Common myeloid progenitor, CD34-positive (primary cell): ENCODE data around the gene ABHD12.

Experiments
- CTCF ChIA-PET: fragments of 350-600 bp; sonication (Branson Sonifier 250); formaldehyde crosslinking; loops from one replicate; lab custom pipeline; 2021; ENCODE audit warnings: antibody characterized with exemption; lab: Charles Lee
- POLR2A ChIA-PET: fragments of 350-600 bp; sonication (Branson Sonifier 250); formaldehyde crosslinking; loops from one replicate; lab custom pipeline; 2021; ENCODE audit warnings: antibody characterized with exemption; lab: Charles Lee
- DNase-seq, 3 donors: peaks; one replicate each; pipeline versions ENCODE4 v3.0.0 to v3.0.0-alpha.2; 2013
- H3K27ac ChIP-seq, 2 experiments: 1 replicate in 1 of 2; 2 replicates in 1 of 2; pipeline ENCODE4 v1.7.0; 2013; ENCODE audit warnings: inconsistent platforms in 2 of 2, low read length in 2 of 2, mild to moderate bottlenecking in 2 of 2, low read depth in 1 of 2, moderate library complexity in 1 of 2; ENCODE audit not compliant: severe bottlenecking in 2 of 2, insufficient read depth in 1 of 2, poor library complexity in 1 of 2
- H3K27me3 ChIP-seq, 5 experiments: replicated peaks in 2 of 5; 1 replicate in 3 of 5; 2 replicates in 2 of 5; pipeline versions ENCODE4 v1.6.1 to v1.7.0; 2013; ENCODE audit warnings: low read length in 4 of 5, mild to moderate bottlenecking in 2 of 5, moderate library complexity in 2 of 5, inconsistent platforms in 1 of 5; ENCODE audit not compliant: insufficient read depth in 5 of 5, control insufficient read depth in 4 of 5
- H3K36me3 ChIP-seq, 4 experiments: 1 replicate in 2 of 4; 2 replicates in 2 of 4; pipeline versions ENCODE4 v1.6.1 to v1.7.0; 2013; ENCODE audit warnings: low read length in 3 of 4, control low read depth in 1 of 4, mild to moderate bottlenecking in 1 of 4; ENCODE audit not compliant: control insufficient read depth in 4 of 4, insufficient read depth in 4 of 4
- H3K4me1 ChIP-seq, 4 experiments: 1 replicate in 3 of 4; 2 replicates in 1 of 4; pipeline versions ENCODE4 v1.6.1 to v1.7.1; 2013; ENCODE audit warnings: low read length in 3 of 4, mild to moderate bottlenecking in 3 of 4, control low read depth in 1 of 4, inconsistent platforms in 1 of 4, moderate library complexity in 1 of 4; ENCODE audit not compliant: control insufficient read depth in 4 of 4, insufficient read depth in 4 of 4; ENCODE audit errors: control extremely low read depth in 1 of 4
- H3K4me3 ChIP-seq, 7 experiments: 1 replicate in 4 of 7; 2 replicates in 3 of 7; pipeline versions ENCODE4 v1.5.1 to v1.7.0; 2013; ENCODE audit warnings: mild to moderate bottlenecking in 7 of 7, low read length in 6 of 7, moderate library complexity in 6 of 7, inconsistent platforms in 2 of 7, low read depth in 2 of 7, control low read depth in 1 of 7; ENCODE audit not compliant: insufficient read depth in 4 of 7, control insufficient read depth in 1 of 7; ENCODE audit errors: extremely low read depth in 1 of 7
- H3K9me3 ChIP-seq, 5 experiments: 1 replicate in 4 of 5; 2 replicates in 1 of 5; pipeline versions ENCODE4 v1.6.1 to v1.7.1; 2013; ENCODE audit warnings: low read length in 4 of 5, mild to moderate bottlenecking in 2 of 5, inconsistent platforms in 1 of 5, low read depth in 1 of 5, moderate library complexity in 1 of 5; ENCODE audit not compliant: control insufficient read depth in 4 of 5, insufficient read depth in 2 of 5; ENCODE audit errors: control extremely low read depth in 1 of 5
- WGBS: methylation state at CpG from one replicate; pipeline ENCODE4 v1.1.5; 2013; ENCODE audit not compliant: insufficient coverage; 5-methylcytosine and 5-hydroxymethylcytosine counted together

ABHD12 gene

GRCh38 chr20:25284131-25284601 lies 106.5 kb downstream of the ABHD12 start:
- no peak for DNase-seq
- Histone ChIP-seq H3K4me3 (no peak overlapping the region), H3K27ac (no peak overlapping the region), H3K36me3 (peaks cover 6 to 93% (median 71%) of the 10 kb centered on the region in 4 experiments), H3K9me3 (no peaks in the 10 kb centered on the region), H3K4me1 (no peaks in the 10 kb centered on the region), H3K27me3 (no peaks in the 10 kb centered on the region)
- ChIA-PET POLR2A (no interaction called here), CTCF (interaction anchor here (0.6 kb wide), 1 partner anchor 115 kb away, joined by 3 read pairs; no protein-coding TSS in a partner anchor)
- 99% methylated on average over 16 of the region's 17 CpGs for WGBS

- Histone ChIP-seq H3K27ac (no peak overlapping the region), H3K36me3 (peaks cover 9 to 93% (median 71%) of the 10 kb centered on the region in 4 experiments), H3K27me3 (no peaks in the 10 kb centered on the region), H3K4me1 (no peaks in the 10 kb centered on the region), H3K4me3 (no peak overlapping the region), H3K9me3 (no peaks in the 10 kb centered on the region)
- CTCF ChIA-PET: no interaction called here
- 98% methylated on average over 18 of the region's 24 CpGs for WGBS
- DNase-seq: no peak
- POLR2A ChIA-PET: no interaction called here
These were observed 107.2 kb downstream of the ABHD12 start for GRCh38 chr20:25283221-25283951.

GRCh38 chr20:25282796-25283195 lies 107.8 kb downstream of the ABHD12 start:
- 93% methylated on average over 11 of the region's 11 CpGs for WGBS
- POLR2A ChIA-PET: no interaction called here

DNA sequence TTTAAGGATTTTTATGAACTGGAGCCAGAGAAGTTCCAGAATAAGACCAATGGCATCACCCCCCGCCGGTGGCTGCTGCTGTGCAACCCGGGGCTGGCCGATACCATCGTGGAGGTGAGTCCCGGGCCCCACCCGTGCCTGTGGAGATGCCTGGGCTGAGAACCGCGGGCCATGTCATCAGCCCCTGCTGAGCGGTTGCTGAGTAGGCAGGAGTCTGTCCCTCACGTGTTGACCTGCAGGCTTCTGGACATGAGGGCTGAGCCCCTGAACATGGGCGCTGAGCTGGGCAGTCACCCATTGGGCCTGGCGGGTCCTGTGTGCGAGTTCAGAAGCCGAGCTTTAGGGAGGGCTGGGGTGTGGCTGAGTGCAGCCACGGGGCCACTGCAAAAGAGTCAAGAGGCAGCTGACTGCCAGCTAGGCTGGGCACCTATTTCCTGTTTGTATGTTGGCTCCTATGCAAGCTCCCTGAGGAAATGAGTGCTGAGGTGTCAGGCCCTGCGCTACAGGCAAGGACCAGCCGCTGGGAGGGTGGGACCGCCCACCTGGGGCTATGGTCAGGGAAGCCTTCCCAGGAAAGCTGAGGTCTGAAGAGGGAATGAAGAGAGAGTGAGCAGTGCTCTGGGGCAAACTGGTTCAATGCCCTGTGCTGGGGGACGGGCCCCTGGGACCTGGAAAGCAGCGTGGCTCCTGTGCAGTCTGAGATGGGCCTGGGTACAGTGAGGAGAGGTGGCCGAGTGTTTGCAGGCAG lies 108.4 kb downstream of the ABHD12 start:
- CTCF ChIA-PET: interaction anchor here (2.6 kb wide), 1 partner anchor 13 kb away, joined by 10 read pairs; no protein-coding TSS in a partner anchor

More at GRCh38 chr20:25282796-25283195, 107.8 kb downstream of the ABHD12 start:
- H3K4me3 ChIP-seq: no peak overlapping the region
- CTCF ChIA-PET: interaction anchor here (2.6 kb wide), 1 partner anchor 13 kb away, joined by 10 read pairs; no protein-coding TSS in a partner anchor
- no peak overlapping the region for H3K27ac ChIP-seq
- H3K9me3 ChIP-seq: no peaks in the 10 kb centered on the region
- H3K27me3 ChIP-seq: no peaks in the 10 kb centered on the region
- H3K4me1 ChIP-seq: no peaks in the 10 kb centered on the region
- no peak for DNase-seq
- H3K36me3 ChIP-seq: peaks cover 9 to 92% (median 73%) of the 10 kb centered on the region in 4 experiments

DNA sequence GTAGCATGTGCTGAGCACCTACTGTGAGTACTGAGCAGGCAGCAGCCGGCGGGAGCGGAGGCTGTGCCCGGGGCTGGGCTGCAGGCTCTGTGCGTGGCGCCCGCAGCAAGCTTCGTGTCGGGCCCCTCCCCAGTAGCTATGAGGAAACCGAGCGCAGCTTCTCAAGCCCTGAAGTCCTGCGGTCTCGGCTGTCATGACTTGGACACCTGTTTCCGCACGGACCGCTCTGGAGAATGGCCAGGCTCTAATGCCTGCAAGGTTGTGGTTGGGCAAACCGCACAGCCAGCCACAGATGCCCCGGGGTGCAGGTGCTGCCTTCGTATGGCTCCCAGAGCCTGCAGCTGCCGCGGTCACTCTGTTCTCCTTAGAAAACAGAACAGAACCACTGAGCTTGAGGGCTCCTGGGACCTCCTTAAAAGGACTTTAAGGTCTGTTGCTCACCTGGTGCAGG lies 109.1 kb downstream of the ABHD12 start:
- WGBS: 97% methylated on average over 21 of the region's 21 CpGs
- H3K4me1 ChIP-seq: no peaks in the 10 kb centered on the region
- no peaks in the 10 kb centered on the region for H3K27me3 ChIP-seq
- no peaks in the 10 kb centered on the region for H3K9me3 ChIP-seq
- no peak overlapping the region for H3K4me3 ChIP-seq
- no peak overlapping the region for H3K27ac ChIP-seq
- H3K36me3 ChIP-seq: peaks cover 13 to 91% (median 72%) of the 10 kb centered on the region in 4 experiments
- POLR2A ChIA-PET: no interaction called here
- peak in 1 of 3 donors; percentile 38 for DNase-seq
- CTCF ChIA-PET: interaction anchor here (2.6 kb wide), 1 partner anchor 14 kb away, joined by 10 read pairs; no protein-coding TSS in a partner anchor

More for the DNA sequence above, 108.4 kb downstream of the ABHD12 start:
- no peaks in the 10 kb centered on the region for H3K9me3 ChIP-seq
- no peaks in the 10 kb centered on the region for H3K4me1 ChIP-seq
- POLR2A ChIA-PET: no interaction called here
- no peak overlapping the region for H3K4me3 ChIP-seq
- peaks cover 13 to 91% (median 75%) of the 10 kb centered on the region in 4 experiments for H3K36me3 ChIP-seq
- DNase-seq: no peak
- no peaks in the 10 kb centered on the region for H3K27me3 ChIP-seq
- 95% methylated on average over 19 of the region's 22 CpGs for WGBS
- no peak overlapping the region for H3K27ac ChIP-seq

DNA sequence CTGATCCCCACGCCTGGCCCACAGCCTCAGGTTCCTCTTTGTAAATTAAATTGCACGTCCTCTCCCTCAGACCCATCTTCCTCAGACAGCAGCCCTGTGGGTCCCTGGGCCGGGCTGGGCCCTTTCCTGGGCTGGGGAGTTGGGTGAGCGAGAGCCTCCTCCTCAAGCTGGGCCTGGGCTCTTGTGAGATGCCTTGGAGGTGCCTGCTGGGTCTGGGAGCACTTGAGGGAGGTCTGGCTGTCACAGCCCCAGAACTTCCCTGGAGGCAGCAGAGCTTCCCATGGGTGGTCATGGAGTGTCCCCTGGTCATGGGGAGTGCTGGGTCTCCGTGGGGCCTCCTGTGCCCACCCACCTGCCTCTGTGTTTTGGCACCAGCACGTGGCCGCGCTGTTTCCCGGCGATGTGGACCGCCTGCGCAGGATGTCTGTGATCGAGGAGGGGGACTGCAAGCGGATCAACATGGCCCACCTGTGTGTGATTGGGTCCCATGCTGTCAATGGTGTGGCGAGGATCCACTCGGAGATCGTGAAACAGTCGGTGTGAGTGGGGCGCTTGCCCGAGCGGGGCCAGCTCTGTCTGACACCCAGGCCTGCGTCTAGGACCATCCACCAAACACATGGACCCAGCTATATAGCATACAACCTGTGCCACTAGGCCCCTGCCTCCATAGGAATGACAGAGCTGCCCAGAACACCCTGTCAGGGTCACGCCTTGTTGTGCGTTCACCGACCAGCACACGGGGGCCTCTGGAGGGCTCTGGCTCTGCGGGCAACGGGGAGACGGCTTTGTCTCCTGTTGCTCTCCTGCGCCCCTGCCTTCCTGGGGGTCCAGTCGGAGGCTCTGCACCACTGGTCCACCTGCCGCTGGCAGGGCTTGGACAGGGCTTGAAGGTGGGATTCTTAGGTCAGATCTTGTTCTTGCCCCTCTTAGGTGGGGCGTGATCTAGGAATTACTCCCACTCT lies 109.8 kb downstream of the ABHD12 start:
- no peaks in the 10 kb centered on the region for H3K4me1 ChIP-seq
- H3K36me3 ChIP-seq: peaks cover 13 to 92% (median 68%) of the 10 kb centered on the region in 4 experiments
- H3K27me3 ChIP-seq: no peaks in the 10 kb centered on the region
- no peak for DNase-seq
- ChIA-PET CTCF (interaction anchor here (0.7 to 2.6 kb wide), 2 partner anchors 15 to 26 kb away, joined by 3 to 10 read pairs; no protein-coding TSS in a partner anchor), POLR2A (interaction anchor here (0.6 kb wide), 1 partner anchor 275 kb away, joined by 6 read pairs; no protein-coding TSS in a partner anchor)
- H3K4me3 ChIP-seq: no peak overlapping the region
- H3K27ac ChIP-seq: no peak overlapping the region
- no peaks in the 10 kb centered on the region for H3K9me3 ChIP-seq
- WGBS: 98% methylated on average over 27 of the region's 33 CpGs
